ENCODE data around the gene AZGP1. TPM values are rescaled to one million over a fixed set of nuclear protein-coding genes. Genes with fewer than 3 reads are reported as not detected.

AZGP1 gene
- total RNA-seq, 1 donor from 2014 or later = 87.7 TPM

- Histone ChIP-seq H3K27ac (no peak overlapping the region), H3K36me3 (peaks cover 19% of the 10 kb centered on the region), H3K4me3 (no peak overlapping the region), H3K4me1 (peaks cover 33% of the 10 kb centered on the region), H3K27me3 (no peaks in the 10 kb centered on the region), H3K9me3 (no peaks in the 10 kb centered on the region)
- ATAC-seq (peak; percentile 76), DNase-seq (no peak)
- TF ChIP-seq CTCF (IDR thresholded peaks at IDR 0.05) = no peak
- intact Hi-C loops (cut with DNase I) = no loop called here
Observed at GRCh38 chr7:100019908-100020307, 44.1 kb upstream of the AZGP1 start.

- H3K4me1 ChIP-seq = peaks cover 34% of the 10 kb centered on the region
- no peaks in the 10 kb centered on the region for H3K36me3 ChIP-seq
- no peak overlapping the region for H3K27ac ChIP-seq
- TF ChIP-seq CTCF (IDR thresholded peaks at IDR 0.05) = no peak
- DNase-seq (no peak), ATAC-seq (no peak)
- no peak overlapping the region for H3K4me3 ChIP-seq
- H3K9me3 ChIP-seq = no peaks in the 10 kb centered on the region
- no peaks in the 10 kb centered on the region for H3K27me3 ChIP-seq
- intact Hi-C loops (cut with DNase I) = no loop called here
Observed at GRCh38 chr7:100017875-100018274, 42.0 kb upstream of the AZGP1 start.

GRCh38 chr7:100017300-100017699 lies 41.5 kb upstream of the AZGP1 start:
- H3K4me1 ChIP-seq = peaks cover 34% of the 10 kb centered on the region
- no peak for ATAC-seq
- intact Hi-C loops (cut with DNase I) = no loop called here
- no peaks in the 10 kb centered on the region for H3K27me3 ChIP-seq
- no peak for DNase-seq
- H3K4me3 ChIP-seq = no peak overlapping the region
- H3K36me3 ChIP-seq = no peaks in the 10 kb centered on the region
- no peak overlapping the region for H3K27ac ChIP-seq
- H3K9me3 ChIP-seq = no peaks in the 10 kb centered on the region
- no peak for TF ChIP-seq CTCF (IDR thresholded peaks at IDR 0.05)

GRCh38 chr7:100016215-100016901 lies 40.5 kb upstream of the AZGP1 start:
- ATAC-seq (no peak), DNase-seq (no peak)
- Histone ChIP-seq H3K4me3 (peak overlapping the region; percentile 100), H3K27ac (peak overlapping the region; percentile 99), H3K36me3 (no peaks in the 10 kb centered on the region), H3K27me3 (no peaks in the 10 kb centered on the region), H3K4me1 (peaks cover 32% of the 10 kb centered on the region), H3K9me3 (no peaks in the 10 kb centered on the region)
- TF ChIP-seq CTCF (IDR thresholded peaks at IDR 0.05) = no peak
- intact Hi-C loops (cut with DNase I) = no loop called here

- DNase-seq (peak; percentile 93), ATAC-seq (peak; percentile 96)
- Histone ChIP-seq H3K36me3 (no peaks in the 10 kb centered on the region), H3K4me3 (peak within 1 kb of the TSS; percentile 100), H3K4me1 (peaks cover 29% of the 10 kb centered on the region), H3K27ac (peak within 1 kb of the TSS; percentile 99), H3K9me3 (no peaks in the 10 kb centered on the region), H3K27me3 (no peaks in the 10 kb centered on the region)
- intact Hi-C loops (cut with DNase I) = no loop called here
- TF ChIP-seq CTCF (IDR thresholded peaks at IDR 0.05) = no peak
Observed at GRCh38 chr7:100015232-100016214, 39.7 kb upstream of the AZGP1 start, which contains the start of gene ZKSCAN1. ZKSCAN1 (plus strand) TSS chr7:100015596; CDS start chr7:100023507, 7,911 bp downstream.

Data from upper lobe of right lung (tissue), 1 donor.